ENCODE measurements around the gene DACH1. TPM values are rescaled to one million over a fixed set of nuclear protein-coding genes. Genes with fewer than 3 reads are reported as not detected.

The DACH1 gene
- total and polyA plus RNA-seq, 2 experiments from 2014 or later = 1.3 to 6.5 TPM

GRCh38 chr13:71722206-71722605 is 144.8 kb downstream of the DACH1 start:
- H3K36me3 ChIP-seq (replicated peaks; ENCODE audit: insufficient read depth, low read depth) = no peaks in the 10 kb centered on the region
- H3K9me2 ChIP-seq (replicated peaks; ENCODE audit: insufficient read depth) = no peaks in the 10 kb centered on the region
- H3K4me1 ChIP-seq (ENCODE audit: insufficient read depth) = no peaks in the 10 kb centered on the region
- H2AFZ ChIP-seq = no peak overlapping the region
- DNase-seq (ENCODE audit: low spot score) = no peak
- no peaks in the 10 kb centered on the region for H3K79me2 ChIP-seq
- no peak overlapping the region for H3K4me3 ChIP-seq
- H4K20me1 ChIP-seq (ENCODE audit: insufficient read depth, poor library complexity, severe bottlenecking) = no peaks in the 10 kb centered on the region
- H3K27me3 ChIP-seq = no peaks in the 10 kb centered on the region
- H3K9me3 ChIP-seq (ENCODE audit: low read depth) = no peaks in the 10 kb centered on the region
- H3K27ac ChIP-seq = no peak overlapping the region
- no peak overlapping the region for H3K4me2 ChIP-seq
- WGBS (ENCODE audit: low lambda C conversion rate, missing lambda C conversion rate) = 88% methylated on average over 3 of the region's 3 CpGs
- TF ChIP-seq EZH2phosphoT487 (IDR thresholded peaks at IDR 0.05; ENCODE audit: low read depth, severe bottlenecking, unreplicated experiment) (no peak), CTCF (IDR thresholded peaks at IDR 0.05; ENCODE audit: poor library complexity) (no peak), EZH2 (IDR thresholded peaks at IDR 0.05; ENCODE audit: borderline replicate concordance) (no peak)

- H4K20me1 ChIP-seq (ENCODE audit: insufficient read depth, poor library complexity, severe bottlenecking) = no peaks in the 10 kb centered on the region
- 93% methylated on average over 1 of the region's 1 CpG for WGBS (ENCODE audit: low lambda C conversion rate, missing lambda C conversion rate)
- no peak overlapping the region for H3K27ac ChIP-seq
- H3K36me3 ChIP-seq (replicated peaks; ENCODE audit: insufficient read depth, low read depth) = no peaks in the 10 kb centered on the region
- no peaks in the 10 kb centered on the region for H3K9me3 ChIP-seq (ENCODE audit: low read depth)
- no peaks in the 10 kb centered on the region for H3K27me3 ChIP-seq
- H3K9me2 ChIP-seq (replicated peaks; ENCODE audit: insufficient read depth) = no peaks in the 10 kb centered on the region
- H3K4me3 ChIP-seq = no peak overlapping the region
- TF ChIP-seq EZH2phosphoT487 (IDR thresholded peaks at IDR 0.05; ENCODE audit: low read depth, severe bottlenecking, unreplicated experiment) = no peak
- no peak for TF ChIP-seq EZH2 (IDR thresholded peaks at IDR 0.05; ENCODE audit: borderline replicate concordance)
- no peak for TF ChIP-seq CTCF (IDR thresholded peaks at IDR 0.05; ENCODE audit: poor library complexity)
- no peaks in the 10 kb centered on the region for H3K79me2 ChIP-seq
- H3K4me2 ChIP-seq = no peak overlapping the region
- no peak for DNase-seq (ENCODE audit: low spot score)
- H2AFZ ChIP-seq = no peak overlapping the region
- H3K4me1 ChIP-seq (ENCODE audit: insufficient read depth) = no peaks in the 10 kb centered on the region
Observed at GRCh38 chr13:71721104-71721503, 145.9 kb downstream of the DACH1 start.

GRCh38 chr13:71718931-71719330 is 148.1 kb downstream of the DACH1 start:
- H3K4me3 ChIP-seq = no peak overlapping the region
- TF ChIP-seq EZH2 (IDR thresholded peaks at IDR 0.05; ENCODE audit: borderline replicate concordance) = no peak
- TF ChIP-seq CTCF (IDR thresholded peaks at IDR 0.05; ENCODE audit: poor library complexity) = no peak
- TF ChIP-seq EZH2phosphoT487 (IDR thresholded peaks at IDR 0.05; ENCODE audit: low read depth, severe bottlenecking, unreplicated experiment) = no peak
- no peaks in the 10 kb centered on the region for H3K9me2 ChIP-seq (replicated peaks; ENCODE audit: insufficient read depth)
- no peaks in the 10 kb centered on the region for H3K36me3 ChIP-seq (replicated peaks; ENCODE audit: insufficient read depth, low read depth)
- H3K4me1 ChIP-seq (ENCODE audit: insufficient read depth) = no peaks in the 10 kb centered on the region
- H3K4me2 ChIP-seq = no peak overlapping the region
- 82% methylated on average over 1 of the region's 1 CpG for WGBS (ENCODE audit: low lambda C conversion rate, missing lambda C conversion rate)
- no peak overlapping the region for H3K27ac ChIP-seq
- H3K9me3 ChIP-seq (ENCODE audit: low read depth) = no peaks in the 10 kb centered on the region
- H3K27me3 ChIP-seq = no peaks in the 10 kb centered on the region
- DNase-seq (ENCODE audit: low spot score) = no peak
- no peak overlapping the region for H2AFZ ChIP-seq
- H4K20me1 ChIP-seq (ENCODE audit: insufficient read depth, poor library complexity, severe bottlenecking) = no peaks in the 10 kb centered on the region
- H3K79me2 ChIP-seq = no peaks in the 10 kb centered on the region

Data from hepatocyte (in vitro differentiated cells).